ENCODE data around the gene MINDY3.

MINDY3 gene

DNA sequence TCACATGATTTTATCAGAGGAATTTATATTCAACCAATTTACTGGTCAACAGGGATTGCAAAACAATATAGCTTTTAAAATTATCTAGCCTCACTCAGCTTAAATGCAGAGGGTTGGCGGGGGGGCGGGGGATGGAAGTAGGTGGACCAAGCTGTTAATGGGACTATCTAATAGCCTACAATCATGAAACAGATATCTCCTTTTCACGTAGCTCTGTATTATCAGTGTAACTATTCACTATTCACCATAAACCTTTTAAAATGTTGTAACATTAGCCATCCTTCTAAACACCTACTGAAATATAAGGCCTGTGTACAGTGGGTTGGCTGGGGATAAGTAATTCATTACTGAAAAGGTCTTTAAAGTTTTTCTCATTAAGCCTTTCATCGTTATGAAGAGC is 56.2 kb downstream of the MINDY3 start:
- Histone ChIP-seq H3K9me3 (ENCODE audit: control insufficient read depth, insufficient read depth, low read length) (no peaks in the 10 kb centered on the region), H3K79me2 (ENCODE audit: control insufficient read depth, low read length) (no peaks in the 10 kb centered on the region)
- no peak for TF ChIP-seq CTCF (IDR thresholded peaks at IDR 0.05; ENCODE audit: low read depth, low read length, poor library complexity, severe bottlenecking)
- no peak for TF ChIP-seq EZH2phosphoT487 (IDR thresholded peaks at IDR 0.05; ENCODE audit: borderline replicate concordance, low read length)

GRCh38 chr10:15802375-15802949 is 57.8 kb downstream of the MINDY3 start:
- H3K36me3 ChIP-seq (ENCODE audit: control insufficient read depth, low read length): peaks cover 15% of the 10 kb centered on the region; the same call in 1 of the 2 replicates
- H3K79me2 ChIP-seq (ENCODE audit: control insufficient read depth, low read length): no peaks in the 10 kb centered on the region
- no peaks in the 10 kb centered on the region for H3K9me3 ChIP-seq (ENCODE audit: control insufficient read depth, insufficient read depth, low read length)
- H3K4me2 ChIP-seq (ENCODE audit: low read length): no peak overlapping the region
- no peaks in the 10 kb centered on the region for H3K4me1 ChIP-seq (ENCODE audit: control insufficient read depth, low read length)
- H3F3A ChIP-seq (ENCODE audit: control insufficient read depth, insufficient read depth): no peaks in the 10 kb centered on the region
- H3K27me3 ChIP-seq (ENCODE audit: control insufficient read depth, low read length): no peaks in the 10 kb centered on the region
- H3K27ac ChIP-seq (ENCODE audit: low read depth, low read length): no peak overlapping the region
- no peaks in the 10 kb centered on the region for H3K9me2 ChIP-seq (replicated peaks; ENCODE audit: control insufficient read depth, low read length)
- no peaks in the 10 kb centered on the region for H4K20me1 ChIP-seq (ENCODE audit: control insufficient read depth, insufficient read depth, low read depth, low read length)
- no peak for TF ChIP-seq CTCF (IDR thresholded peaks at IDR 0.05; ENCODE audit: low read depth, low read length, poor library complexity, severe bottlenecking)
- TF ChIP-seq EZH2phosphoT487 (IDR thresholded peaks at IDR 0.05; ENCODE audit: borderline replicate concordance, low read length): no peak
- no peak overlapping the region for H3K4me3 ChIP-seq (ENCODE audit: low read length)

More for the DNA sequence above, 56.2 kb downstream of the MINDY3 start:
- no peaks in the 10 kb centered on the region for H3K4me1 ChIP-seq (ENCODE audit: control insufficient read depth, low read length)
- no peak overlapping the region for H3K27ac ChIP-seq (ENCODE audit: low read depth, low read length)
- peaks cover 15% of the 10 kb centered on the region; the same call in 1 of the 2 replicates for H3K36me3 ChIP-seq (ENCODE audit: control insufficient read depth, low read length)
- no peaks in the 10 kb centered on the region for H3K9me2 ChIP-seq (replicated peaks; ENCODE audit: control insufficient read depth, low read length)
- H3F3A ChIP-seq (ENCODE audit: control insufficient read depth, insufficient read depth): no peaks in the 10 kb centered on the region
- no peaks in the 10 kb centered on the region for H4K20me1 ChIP-seq (ENCODE audit: control insufficient read depth, insufficient read depth, low read depth, low read length)
- no peak overlapping the region for H3K4me2 ChIP-seq (ENCODE audit: low read length)
- no peaks in the 10 kb centered on the region for H3K27me3 ChIP-seq (ENCODE audit: control insufficient read depth, low read length)
- H3K4me3 ChIP-seq (ENCODE audit: low read length): no peak overlapping the region

GRCh38 chr10:15801641-15802040 is 58.7 kb downstream of the MINDY3 start:
- no peak for TF ChIP-seq CTCF (IDR thresholded peaks at IDR 0.05; ENCODE audit: low read depth, low read length, poor library complexity, severe bottlenecking)
- no peak for TF ChIP-seq EZH2phosphoT487 (IDR thresholded peaks at IDR 0.05; ENCODE audit: borderline replicate concordance, low read length)
- no peaks in the 10 kb centered on the region for H3K27me3 ChIP-seq (ENCODE audit: control insufficient read depth, low read length)
- no peaks in the 10 kb centered on the region for H3K79me2 ChIP-seq (ENCODE audit: control insufficient read depth, low read length)
- H3K9me3 ChIP-seq (ENCODE audit: control insufficient read depth, insufficient read depth, low read length): no peaks in the 10 kb centered on the region
- H3K4me2 ChIP-seq (ENCODE audit: low read length): no peak overlapping the region
- no peaks in the 10 kb centered on the region for H3K4me1 ChIP-seq (ENCODE audit: control insufficient read depth, low read length)
- H3K4me3 ChIP-seq (ENCODE audit: low read length): no peak overlapping the region
- H3K36me3 ChIP-seq (ENCODE audit: control insufficient read depth, low read length): peaks cover 11% of the 10 kb centered on the region; the same call in 1 of the 2 replicates
- H3K9me2 ChIP-seq (replicated peaks; ENCODE audit: control insufficient read depth, low read length): no peaks in the 10 kb centered on the region
- H3F3A ChIP-seq (ENCODE audit: control insufficient read depth, insufficient read depth): no peaks in the 10 kb centered on the region
- no peak overlapping the region for H3K27ac ChIP-seq (ENCODE audit: low read depth, low read length)
- no peaks in the 10 kb centered on the region for H4K20me1 ChIP-seq (ENCODE audit: control insufficient read depth, insufficient read depth, low read depth, low read length)

Data from DOHH2 (cell line).